ENCODE results near the gene FAM50B. TPM values are rescaled to one million over a fixed set of nuclear protein-coding genes. Genes with fewer than 3 reads are reported as not detected.

FAM50B gene
- total and polyA plus RNA-seq, 2 experiments from 2014 or later, result 4.4 to 4.8 TPM

GRCh38 chr6:3869632-3870527 lies 20.7 kb downstream of the FAM50B start (continued):
- TF ChIP-seq ETS1 (IDR thresholded peaks at IDR 0.05), result no peak
- no peak for TF ChIP-seq ZNF462 (CRISPR knock-in tag; IDR thresholded peaks at IDR 0.05)
- no peak for TF ChIP-seq ZNF331 (CRISPR knock-in tag; IDR thresholded peaks at IDR 0.05; ENCODE audit: low read depth)
- TF ChIP-seq ZNF114 (CRISPR knock-in tag; IDR thresholded peaks at IDR 0.05), result no peak
- no peak for TF ChIP-seq JUNB (IDR thresholded peaks at IDR 0.05; ENCODE audit: unreplicated experiment)
- TF ChIP-seq POLR2AphosphoS5 (IDR thresholded peaks at IDR 0.05; ENCODE audit: low read depth), result no peak

GRCh38 chr6:3870528-3870925 lies 21.4 kb downstream of the FAM50B start:
- Histone ChIP-seq H4K20me1 (replicated peaks; ENCODE audit: insufficient read depth) (no peaks in the 10 kb centered on the region), H3K9me2 (ENCODE audit: insufficient read depth) (0 out of 2 replicates have a peak, but pooled peaks cover 4% of the 10 kb centered on the region), H3K36me3 (ENCODE audit: insufficient read depth) (no peaks in the 10 kb centered on the region), H3K27ac (ENCODE audit: low read depth) (no peak overlapping the region), H3K4me3 (no peak overlapping the region), H2AFZ (no peak overlapping the region), H3K4me2 (no peak overlapping the region), H3F3A (replicated peaks; ENCODE audit: low read depth) (no peaks in the 10 kb centered on the region), H3K27me3 (ENCODE audit: insufficient read depth) (no peaks in the 10 kb centered on the region), H3K4me1 (ENCODE audit: insufficient read depth) (no peaks in the 10 kb centered on the region), H3K79me2 (replicated peaks; ENCODE audit: insufficient read depth) (no peaks in the 10 kb centered on the region)
- peaks cover 4% of the 10 kb centered on the region for H3K4me1 Mint-ChIP-seq
- ATAC-seq (no peak), DNase-seq (ENCODE audit: low spot score) (no peak)
- H3K36me3 Mint-ChIP-seq (ENCODE audit: low read depth), result no peaks in the 10 kb centered on the region
- H3K4me3 Mint-ChIP-seq, result no peak overlapping the region
- peaks cover 2% of the 10 kb centered on the region for H3K27me3 Mint-ChIP-seq (ENCODE audit: insufficient read depth, low read depth, poor library complexity)
- H3K9me3 Mint-ChIP-seq, result no peaks in the 10 kb centered on the region
- no peak overlapping the region for H3K27ac Mint-ChIP-seq
- no peak for TF ChIP-seq CREB1 (CRISPR knock-in tag; IDR thresholded peaks at IDR 0.05; ENCODE audit: low read depth)
- TF ChIP-seq EZH2 (IDR thresholded peaks at IDR 0.05; ENCODE audit: low read depth, unreplicated experiment), result no peak
- TF ChIP-seq ZNF462 (CRISPR knock-in tag; IDR thresholded peaks at IDR 0.05), result no peak

All from GM23338 (cell line).